ENCODE data around the gene ALAS1. TPM values are rescaled to one million over a fixed set of nuclear protein-coding genes. Genes with fewer than 3 reads are reported as not detected.

Gene ALAS1
- total and polyA plus RNA-seq, 9 of the 15 experiments (the other 6 are each of a cell fraction or from before 2014, with no cell fraction given): 21.4 to 49.5 (median 34.4) TPM

DNA sequence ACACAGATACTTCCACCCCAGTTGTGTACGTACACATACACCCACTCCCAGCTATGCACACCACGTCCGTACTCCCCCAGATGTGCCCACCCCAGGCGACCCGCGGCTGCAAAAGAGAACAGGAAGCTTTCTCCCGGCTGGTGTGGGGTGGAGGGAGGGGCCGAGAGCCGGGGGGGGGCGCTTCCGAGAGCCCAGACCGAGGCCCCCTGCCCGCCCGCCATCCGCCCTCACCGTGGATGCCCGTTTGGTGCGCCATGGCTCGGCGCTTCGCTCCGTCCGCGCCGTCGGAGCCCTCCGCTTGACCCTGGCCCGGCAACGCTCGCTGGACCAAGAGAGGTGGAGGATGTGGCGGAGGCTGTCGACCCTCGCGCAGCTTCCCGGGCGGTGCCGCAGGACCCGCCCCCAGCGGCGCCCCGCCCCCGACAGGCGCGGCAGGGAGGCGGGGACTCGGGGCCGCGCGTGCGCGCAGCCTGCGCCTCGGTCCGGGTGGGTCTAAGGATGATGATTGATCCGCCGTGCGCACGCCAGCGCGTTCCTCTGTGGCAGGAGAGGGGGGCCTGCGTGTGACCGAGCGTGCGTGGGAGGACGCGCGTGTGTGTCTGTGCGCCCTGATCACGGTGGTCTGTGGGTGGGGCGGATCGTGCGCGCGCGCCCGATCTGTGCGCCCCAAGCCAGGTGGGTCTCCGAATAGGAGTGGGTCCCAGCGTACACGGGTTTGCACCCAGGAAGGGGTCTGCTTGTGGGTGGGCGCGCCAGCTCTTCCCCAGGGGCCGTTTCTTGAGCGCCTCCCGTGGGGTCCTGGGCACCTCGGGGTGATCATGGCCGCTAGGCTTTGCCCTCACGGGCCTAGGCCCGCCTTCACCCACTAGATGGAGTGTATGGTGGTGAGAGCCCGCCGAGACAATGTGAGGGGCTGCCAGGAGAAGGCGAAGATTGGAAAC is 41.1 kb downstream of the ALAS1 start, which contains the start of gene TWF2 (continued):
- TF ChIP-seq, protein P1, sequence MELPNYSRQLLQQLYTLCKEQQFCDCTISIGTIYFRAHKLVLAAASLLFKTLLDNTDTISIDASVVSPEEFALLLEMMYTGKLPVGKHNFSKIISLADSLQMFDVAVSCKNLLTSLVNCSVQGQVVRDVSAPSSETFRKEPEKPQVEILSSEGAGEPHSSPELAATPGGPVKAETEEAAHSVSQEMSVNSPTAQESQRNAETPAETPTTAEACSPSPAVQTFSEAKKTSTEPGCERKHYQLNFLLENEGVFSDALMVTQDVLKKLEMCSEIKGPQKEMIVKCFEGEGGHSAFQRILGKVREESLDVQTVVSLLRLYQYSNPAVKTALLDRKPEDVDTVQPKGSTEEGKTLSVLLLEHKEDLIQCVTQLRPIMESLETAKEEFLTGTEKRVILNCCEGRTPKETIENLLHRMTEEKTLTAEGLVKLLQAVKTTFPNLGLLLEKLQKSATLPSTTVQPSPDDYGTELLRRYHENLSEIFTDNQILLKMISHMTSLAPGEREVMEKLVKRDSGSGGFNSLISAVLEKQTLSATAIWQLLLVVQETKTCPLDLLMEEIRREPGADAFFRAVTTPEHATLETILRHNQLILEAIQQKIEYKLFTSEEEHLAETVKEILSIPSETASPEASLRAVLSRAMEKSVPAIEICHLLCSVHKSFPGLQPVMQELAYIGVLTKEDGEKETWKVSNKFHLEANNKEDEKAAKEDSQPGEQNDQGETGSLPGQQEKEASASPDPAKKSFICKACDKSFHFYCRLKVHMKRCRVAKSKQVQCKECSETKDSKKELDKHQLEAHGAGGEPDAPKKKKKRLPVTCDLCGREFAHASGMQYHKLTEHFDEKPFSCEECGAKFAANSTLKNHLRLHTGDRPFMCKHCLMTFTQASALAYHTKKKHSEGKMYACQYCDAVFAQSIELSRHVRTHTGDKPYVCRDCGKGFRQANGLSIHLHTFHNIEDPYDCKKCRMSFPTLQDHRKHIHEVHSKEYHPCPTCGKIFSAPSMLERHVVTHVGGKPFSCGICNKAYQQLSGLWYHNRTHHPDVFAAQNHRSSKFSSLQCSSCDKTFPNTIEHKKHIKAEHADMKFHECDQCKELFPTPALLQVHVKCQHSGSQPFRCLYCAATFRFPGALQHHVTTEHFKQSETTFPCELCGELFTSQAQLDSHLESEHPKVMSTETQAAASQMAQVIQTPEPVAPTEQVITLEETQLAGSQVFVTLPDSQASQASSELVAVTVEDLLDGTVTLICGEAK (IDR thresholded peaks at IDR 0.05): no peak
- TF ChIP-seq, protein P1 (CRISPR knock-in tag; IDR thresholded peaks at IDR 0.05): no peak
- TF ChIP-seq NR1H2 (CRISPR knock-in tag; IDR thresholded peaks at IDR 0.05): no peak
- no peak for TF ChIP-seq NCOR1 (IDR thresholded peaks at IDR 0.05)
- TF ChIP-seq E2F3 (CRISPR knock-in tag; IDR thresholded peaks at IDR 0.05): no peak
- no peak for TF ChIP-seq SRSF1 (IDR thresholded peaks at IDR 0.05; ENCODE audit: low read depth, low read length)
- TF ChIP-seq RB1 (IDR thresholded peaks at IDR 0.05; ENCODE audit: low read depth): peak; percentile 65; the same call in 1 of the 2 replicates
- no peak for TF ChIP-seq BRCA1 (IDR thresholded peaks at IDR 0.05)
- TF ChIP-seq BRCA1 (CRISPR knock-in tag; IDR thresholded peaks at IDR 0.05): no peak
- TF ChIP-seq, protein P2, sequence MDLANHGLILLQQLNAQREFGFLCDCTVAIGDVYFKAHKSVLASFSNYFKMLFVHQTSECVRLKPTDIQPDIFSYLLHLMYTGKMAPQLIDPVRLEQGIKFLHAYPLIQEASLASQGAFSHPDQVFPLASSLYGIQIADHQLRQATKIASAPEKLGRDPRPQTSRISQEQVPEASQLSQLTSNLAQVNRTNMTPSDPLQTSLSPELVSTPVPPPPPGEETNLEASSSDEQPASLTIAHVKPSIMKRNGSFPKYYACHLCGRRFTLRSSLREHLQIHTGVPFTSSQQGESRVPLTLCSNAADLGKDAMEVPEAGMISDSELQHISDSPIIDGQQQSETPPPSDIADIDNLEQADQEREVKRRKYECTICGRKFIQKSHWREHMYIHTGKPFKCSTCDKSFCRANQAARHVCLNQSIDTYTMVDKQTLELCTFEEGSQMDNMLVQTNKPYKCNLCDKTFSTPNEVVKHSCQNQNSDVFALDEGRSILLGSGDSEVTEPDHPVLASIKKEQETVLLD (IDR thresholded peaks at IDR 0.05): peak; percentile 77
- TF ChIP-seq ZNF431 (CRISPR knock-in tag; IDR thresholded peaks at IDR 0.05): no peak
- TF ChIP-seq, protein P3, sequence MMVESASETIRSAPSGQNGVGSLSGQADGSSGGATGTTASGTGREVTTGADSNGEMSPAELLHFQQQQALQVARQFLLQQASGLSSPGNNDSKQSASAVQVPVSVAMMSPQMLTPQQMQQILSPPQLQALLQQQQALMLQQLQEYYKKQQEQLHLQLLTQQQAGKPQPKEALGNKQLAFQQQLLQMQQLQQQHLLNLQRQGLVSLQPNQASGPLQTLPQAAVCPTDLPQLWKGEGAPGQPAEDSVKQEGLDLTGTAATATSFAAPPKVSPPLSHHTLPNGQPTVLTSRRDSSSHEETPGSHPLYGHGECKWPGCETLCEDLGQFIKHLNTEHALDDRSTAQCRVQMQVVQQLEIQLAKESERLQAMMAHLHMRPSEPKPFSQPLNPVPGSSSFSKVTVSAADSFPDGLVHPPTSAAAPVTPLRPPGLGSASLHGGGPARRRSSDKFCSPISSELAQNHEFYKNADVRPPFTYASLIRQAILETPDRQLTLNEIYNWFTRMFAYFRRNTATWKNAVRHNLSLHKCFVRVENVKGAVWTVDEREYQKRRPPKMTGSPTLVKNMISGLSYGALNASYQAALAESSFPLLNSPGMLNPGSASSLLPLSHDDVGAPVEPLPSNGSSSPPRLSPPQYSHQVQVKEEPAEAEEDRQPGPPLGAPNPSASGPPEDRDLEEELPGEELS (CRISPR knock-in tag; IDR thresholded peaks at IDR 0.05; ENCODE audit: borderline replicate concordance): no peak
- 0 out of 2 replicates have a peak, but pooled peaks have one; percentile 6 for TF ChIP-seq CREM (IDR thresholded peaks at IDR 0.05; ENCODE audit: low read depth)
- no peak for TF ChIP-seq MYBL2 (IDR thresholded peaks at IDR 0.05; ENCODE audit: low read depth)
- TF ChIP-seq MYBL2 (CRISPR knock-in tag; IDR thresholded peaks at IDR 0.05; ENCODE audit: borderline replicate concordance): no peak
- TF ChIP-seq MTA3 (IDR thresholded peaks at IDR 0.05; ENCODE audit: borderline replicate concordance): peak; percentile 36; the same call in 1 of the 2 replicates

Measured in K562 (cell line).